ENCODE measurements around the gene ATXN7L1. TPM values are rescaled to one million over a fixed set of nuclear protein-coding genes. Genes with fewer than 3 reads are reported as not detected.
"Not testable (repeated sequence)": the region's sequence is repeated elsewhere in the genome, so short reads cannot be mapped to it uniquely, and the experiment has no call there.

The ATXN7L1 gene
- total and polyA plus RNA-seq, 4 donors: 7.1 to 11.0 (median 8.5) TPM

- no peaks in the 10 kb centered on the region for H3K36me3 ChIP-seq (ENCODE audit: control insufficient read depth, insufficient read depth, low read length)
- no CpG with 5 or more reads among the region's 1 CpG for WGBS (ENCODE audit: insufficient coverage)
- no peak overlapping the region for H3K27ac ChIP-seq (ENCODE audit: low read depth, low read length)
- H3K27me3 ChIP-seq (ENCODE audit: control insufficient read depth, insufficient read depth, low read length): no peaks in the 10 kb centered on the region
- H3K4me1 ChIP-seq (ENCODE audit: control insufficient read depth, insufficient read depth, low read length): no peaks in the 10 kb centered on the region
- H3K4me3 ChIP-seq (ENCODE audit: low read depth, low read length): no peak overlapping the region
- DNase-seq (ENCODE audit: low read depth in 4 of 6, low spot score in 6 of 6): peak in 2 of 6 donors; percentile 69 to 81
- H3K9me3 ChIP-seq (ENCODE audit: control insufficient read depth, insufficient read depth, low read length): no peaks in the 10 kb centered on the region
Observed at GRCh38 chr7:105896407-105896911, 20.1 kb upstream of the ATXN7L1 start.

- WGBS (ENCODE audit: insufficient coverage): 92% methylated on average over 3 of the region's 3 CpGs
- DNase-seq (ENCODE audit: low read depth in 4 of 6, low spot score in 6 of 6): no peak
Observed at GRCh38 chr7:105894131-105894530, 17.7 kb upstream of the ATXN7L1 start.

GRCh38 chr7:105892387-105892786, 16.0 kb upstream of the ATXN7L1 start:
- no peak for DNase-seq (ENCODE audit: low read depth in 4 of 6, low spot score in 6 of 6)
- no peak overlapping the region for H3K27ac ChIP-seq (ENCODE audit: low read depth, low read length)
- H3K4me3 ChIP-seq (ENCODE audit: low read depth, low read length): no peak overlapping the region
- no peaks in the 10 kb centered on the region for H3K36me3 ChIP-seq (ENCODE audit: control insufficient read depth, insufficient read depth, low read length)
- no peaks in the 10 kb centered on the region for H3K27me3 ChIP-seq (ENCODE audit: control insufficient read depth, insufficient read depth, low read length)
- no peaks in the 10 kb centered on the region for H3K9me3 ChIP-seq (ENCODE audit: control insufficient read depth, insufficient read depth, low read length)
- H3K4me1 ChIP-seq (ENCODE audit: control insufficient read depth, insufficient read depth, low read length): no peaks in the 10 kb centered on the region
- WGBS (ENCODE audit: insufficient coverage): 100% methylated on average over 2 of the region's 2 CpGs

More at GRCh38 chr7:105894131-105894530, 17.7 kb upstream of the ATXN7L1 start:
- H3K9me3 ChIP-seq (ENCODE audit: control insufficient read depth, insufficient read depth, low read length): no peaks in the 10 kb centered on the region
- no peaks in the 10 kb centered on the region for H3K4me1 ChIP-seq (ENCODE audit: control insufficient read depth, insufficient read depth, low read length)
- no peaks in the 10 kb centered on the region for H3K27me3 ChIP-seq (ENCODE audit: control insufficient read depth, insufficient read depth, low read length)
- no peak overlapping the region for H3K27ac ChIP-seq (ENCODE audit: low read depth, low read length)
- no peaks in the 10 kb centered on the region for H3K36me3 ChIP-seq (ENCODE audit: control insufficient read depth, insufficient read depth, low read length)
- no peak overlapping the region for H3K4me3 ChIP-seq (ENCODE audit: low read depth, low read length)

GRCh38 chr7:105890290-105890997, 14.0 kb upstream of the ATXN7L1 start:
- peaks cover 1% of the 10 kb centered on the region for H3K4me1 ChIP-seq (ENCODE audit: control insufficient read depth, insufficient read depth, low read length)
- no peak for DNase-seq (ENCODE audit: low read depth in 4 of 6, low spot score in 6 of 6)
- H3K27ac ChIP-seq (ENCODE audit: low read depth, low read length): no peak overlapping the region
- H3K9me3 ChIP-seq (ENCODE audit: control insufficient read depth, insufficient read depth, low read length): no peaks in the 10 kb centered on the region
- H3K36me3 ChIP-seq (ENCODE audit: control insufficient read depth, insufficient read depth, low read length): no peaks in the 10 kb centered on the region
- no peak overlapping the region for H3K4me3 ChIP-seq (ENCODE audit: low read depth, low read length)
- 88% methylated on average over 1 of the region's 4 CpGs for WGBS (ENCODE audit: insufficient coverage)
- no peaks in the 10 kb centered on the region for H3K27me3 ChIP-seq (ENCODE audit: control insufficient read depth, insufficient read depth, low read length)

- peaks cover 10% of the 10 kb centered on the region for H3K4me1 ChIP-seq (ENCODE audit: control insufficient read depth, insufficient read depth, low read length)
- no peaks in the 10 kb centered on the region for H3K9me3 ChIP-seq (ENCODE audit: control insufficient read depth, insufficient read depth, low read length)
- DNase-seq (ENCODE audit: low read depth in 4 of 6, low spot score in 6 of 6): no peak
- no peak overlapping the region for H3K4me3 ChIP-seq (ENCODE audit: low read depth, low read length)
- no peaks in the 10 kb centered on the region for H3K27me3 ChIP-seq (ENCODE audit: control insufficient read depth, insufficient read depth, low read length)
- no peak overlapping the region for H3K27ac ChIP-seq (ENCODE audit: low read depth, low read length)
- 58% methylated on average over 4 of the region's 6 CpGs for WGBS (ENCODE audit: insufficient coverage)
- H3K36me3 ChIP-seq (ENCODE audit: control insufficient read depth, insufficient read depth, low read length): no peaks in the 10 kb centered on the region
Observed at GRCh38 chr7:105887569-105888189, 11.3 kb upstream of the ATXN7L1 start.

- WGBS (ENCODE audit: insufficient coverage): 22% methylated on average over 1 of the region's 2 CpGs
- DNase-seq (ENCODE audit: low read depth in 4 of 6, low spot score in 6 of 6): no peak
- no peak overlapping the region for H3K4me3 ChIP-seq (ENCODE audit: low read depth, low read length)
- H3K9me3 ChIP-seq (ENCODE audit: control insufficient read depth, insufficient read depth, low read length): no peaks in the 10 kb centered on the region
- peaks cover 10% of the 10 kb centered on the region for H3K4me1 ChIP-seq (ENCODE audit: control insufficient read depth, insufficient read depth, low read length)
- no peaks in the 10 kb centered on the region for H3K27me3 ChIP-seq (ENCODE audit: control insufficient read depth, insufficient read depth, low read length)
- H3K36me3 ChIP-seq (ENCODE audit: control insufficient read depth, insufficient read depth, low read length): no peaks in the 10 kb centered on the region
- H3K27ac ChIP-seq (ENCODE audit: low read depth, low read length): no peak overlapping the region
Observed at GRCh38 chr7:105886776-105887175, 10.4 kb upstream of the ATXN7L1 start.

- no peaks in the 10 kb centered on the region for H3K27me3 ChIP-seq (ENCODE audit: control insufficient read depth, insufficient read depth, low read length)
- DNase-seq (ENCODE audit: low read depth in 4 of 6, low spot score in 6 of 6): peak in 5 of 6 donors; percentile 50 to 89 (median 66)
- WGBS (ENCODE audit: insufficient coverage): 67% methylated on average over 2 of the region's 6 CpGs
Observed at GRCh38 chr7:105885387-105886111, 9.2 kb upstream of the ATXN7L1 start.

GRCh38 chr7:105883179-105883578, 6.8 kb upstream of the ATXN7L1 start:
- not testable (repeated sequence) for H3K4me3 ChIP-seq (ENCODE audit: low read depth, low read length); H3K27ac ChIP-seq (ENCODE audit: low read depth, low read length); H3K36me3 ChIP-seq (ENCODE audit: control insufficient read depth, insufficient read depth, low read length); H3K4me1 ChIP-seq (ENCODE audit: control insufficient read depth, insufficient read depth, low read length); H3K27me3 ChIP-seq (ENCODE audit: control insufficient read depth, insufficient read depth, low read length); DNase-seq (ENCODE audit: low read depth in 4 of 6, low spot score in 6 of 6); H3K9me3 ChIP-seq (ENCODE audit: control insufficient read depth, insufficient read depth, low read length)
- WGBS (ENCODE audit: insufficient coverage): 100% methylated on average over 3 of the region's 6 CpGs

More at GRCh38 chr7:105885387-105886111, 9.2 kb upstream of the ATXN7L1 start:
- Histone ChIP-seq H3K36me3 (ENCODE audit: control insufficient read depth, insufficient read depth, low read length) (no peaks in the 10 kb centered on the region), H3K4me1 (ENCODE audit: control insufficient read depth, insufficient read depth, low read length) (peaks cover 10% of the 10 kb centered on the region), H3K9me3 (ENCODE audit: control insufficient read depth, insufficient read depth, low read length) (no peaks in the 10 kb centered on the region), H3K27ac (ENCODE audit: low read depth, low read length) (peak overlapping the region; percentile 29), H3K4me3 (ENCODE audit: low read depth, low read length) (no peak overlapping the region)

- peaks cover 17% of the 10 kb centered on the region for H3K4me1 ChIP-seq (ENCODE audit: control insufficient read depth, insufficient read depth, low read length)
- 70% methylated on average over 1 of the region's 1 CpG for WGBS (ENCODE audit: insufficient coverage)
- H3K4me3 ChIP-seq (ENCODE audit: low read depth, low read length): no peak overlapping the region
- H3K36me3 ChIP-seq (ENCODE audit: control insufficient read depth, insufficient read depth, low read length): no peaks in the 10 kb centered on the region
- no peaks in the 10 kb centered on the region for H3K9me3 ChIP-seq (ENCODE audit: control insufficient read depth, insufficient read depth, low read length)
- DNase-seq (ENCODE audit: low read depth in 4 of 6, low spot score in 6 of 6): no peak
- no peak overlapping the region for H3K27ac ChIP-seq (ENCODE audit: low read depth, low read length)
- peaks cover 12% of the 10 kb centered on the region for H3K27me3 ChIP-seq (ENCODE audit: control insufficient read depth, insufficient read depth, low read length)
Observed at GRCh38 chr7:105881439-105881838, 5.0 kb upstream of the ATXN7L1 start.

Measured in spinal cord (tissue), 10 donors.